KG1 (cell line): ENCODE measurements around the gene RBBP7.

Experiments used
- DNase-seq: peaks from one replicate; lab custom pipeline; 2025; lab: John Stamatoyannopoulos, UW

The RBBP7 gene

DNA sequence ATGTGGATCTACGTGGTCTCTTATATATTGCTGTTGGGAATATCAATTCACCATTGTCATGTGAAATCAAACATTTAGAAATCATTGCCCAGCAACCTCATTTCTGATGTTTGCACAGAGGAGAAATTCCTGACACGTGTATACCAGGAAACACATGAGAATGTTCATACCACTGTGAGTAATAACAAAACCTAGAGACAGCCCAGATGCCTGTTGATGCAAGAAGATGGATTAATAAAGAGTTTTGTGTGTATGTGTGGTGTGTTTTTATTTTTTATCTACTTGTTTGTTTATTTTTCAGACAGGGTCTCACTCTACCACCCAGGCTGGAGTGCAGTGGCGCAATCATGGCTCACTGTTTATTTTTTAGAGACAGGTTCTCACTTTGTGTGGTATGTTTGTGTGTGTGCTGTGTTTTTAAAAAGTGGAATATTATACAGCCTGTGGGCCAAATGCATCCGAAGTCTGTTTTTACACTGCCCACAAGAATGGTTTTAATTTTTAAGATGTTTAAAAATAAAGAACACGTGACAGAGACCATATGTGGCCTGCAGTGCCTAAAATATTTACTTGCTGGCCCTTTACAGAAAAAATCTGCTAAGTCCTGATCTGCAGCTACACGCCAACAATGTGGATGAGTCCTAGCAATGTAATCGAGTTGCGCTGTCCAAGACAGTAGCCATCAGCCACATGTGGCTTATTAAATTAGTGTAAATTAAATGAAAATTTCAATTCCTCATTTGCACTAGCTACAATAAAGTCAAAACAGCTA, 44.7 kb downstream of the RBBP7 start:
- no peak for DNase-seq

DNA sequence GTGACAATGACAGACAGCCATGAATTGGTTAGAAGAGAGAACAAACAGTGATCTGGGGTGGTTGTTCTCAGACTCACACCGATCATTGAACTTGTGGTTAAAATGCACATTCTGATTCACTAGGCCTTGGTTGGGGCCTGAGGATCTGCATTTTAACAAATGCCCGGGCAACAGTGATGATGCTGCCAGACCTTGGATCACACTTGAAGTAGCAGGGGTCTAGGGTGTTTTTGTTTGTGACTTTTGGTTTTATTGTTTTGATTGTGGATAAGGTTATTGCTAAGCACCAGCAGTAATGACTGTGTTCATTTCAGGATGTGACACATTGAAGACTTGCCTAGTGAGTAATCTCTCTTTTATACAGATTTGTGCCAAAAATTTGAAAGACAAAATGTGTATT, 47.4 kb downstream of the RBBP7 start:
- DNase-seq: no peak

DNA sequence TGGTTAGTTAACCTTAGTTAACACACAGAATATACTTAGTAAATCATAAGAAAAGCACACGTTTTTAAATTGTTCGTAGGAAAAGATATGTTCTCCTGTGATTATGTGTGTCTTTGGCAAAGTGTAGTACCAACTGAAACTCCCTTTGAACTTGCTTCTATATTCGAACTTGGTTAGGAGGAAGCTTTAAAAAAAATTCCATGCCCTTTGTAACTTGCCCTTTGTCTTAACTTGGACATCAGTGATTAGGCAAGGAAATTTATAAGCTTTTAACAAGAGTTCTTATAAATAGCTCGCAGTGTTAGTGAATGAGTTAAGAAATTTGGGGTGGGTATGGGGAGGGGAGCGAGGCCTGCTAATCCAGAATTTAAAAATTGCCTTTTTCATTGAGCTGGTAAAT, 50.5 kb downstream of the RBBP7 start:
- DNase-seq: no peak

DNA sequence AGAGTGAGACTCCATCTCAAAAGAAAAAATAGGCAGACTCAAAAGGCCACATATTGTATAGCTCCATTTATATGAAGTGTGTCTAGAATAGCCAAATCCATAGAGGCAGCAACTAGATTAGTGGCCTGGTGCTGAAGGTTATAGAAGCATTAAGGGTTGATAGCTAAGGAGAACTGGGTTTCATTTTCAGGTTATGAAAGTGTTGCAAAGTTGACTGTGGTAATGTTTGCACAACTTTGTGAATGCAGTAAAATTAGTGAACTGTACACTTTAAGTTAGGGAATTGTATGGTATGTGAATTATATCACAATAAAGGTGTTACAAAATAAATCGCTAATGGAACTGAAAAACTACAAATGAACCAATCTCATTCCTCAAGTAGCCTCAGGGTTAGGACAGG, 55.6 kb downstream of the RBBP7 start:
- no peak for DNase-seq

DNA sequence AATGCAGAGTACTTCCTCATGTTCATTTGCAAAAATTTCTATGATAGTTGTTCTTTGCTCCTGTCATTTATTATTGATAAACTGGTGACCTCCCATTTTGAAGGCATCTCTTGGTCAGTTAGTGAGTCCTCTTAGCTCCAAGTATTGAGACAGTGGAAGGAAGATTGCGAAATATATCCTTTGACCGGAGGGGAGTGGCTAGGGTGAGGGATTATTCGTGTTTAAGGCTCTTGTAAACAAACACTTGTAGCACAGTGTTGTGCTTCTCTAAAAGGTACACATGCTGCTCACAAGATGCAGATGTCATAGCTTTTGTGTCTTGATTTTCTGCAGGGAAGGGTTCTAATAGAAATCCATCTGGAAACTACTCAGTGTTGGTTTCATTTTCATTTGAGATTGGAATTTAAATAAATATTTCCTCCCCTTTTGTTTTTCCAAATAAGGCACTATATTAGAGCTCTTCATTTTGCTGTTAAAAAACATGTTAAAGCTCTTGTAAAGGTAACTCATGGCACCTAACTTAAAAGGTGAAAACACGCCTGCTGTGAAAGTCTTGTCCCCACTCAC, 62.1 kb downstream of the RBBP7 start:
- DNase-seq: no peak

DNA sequence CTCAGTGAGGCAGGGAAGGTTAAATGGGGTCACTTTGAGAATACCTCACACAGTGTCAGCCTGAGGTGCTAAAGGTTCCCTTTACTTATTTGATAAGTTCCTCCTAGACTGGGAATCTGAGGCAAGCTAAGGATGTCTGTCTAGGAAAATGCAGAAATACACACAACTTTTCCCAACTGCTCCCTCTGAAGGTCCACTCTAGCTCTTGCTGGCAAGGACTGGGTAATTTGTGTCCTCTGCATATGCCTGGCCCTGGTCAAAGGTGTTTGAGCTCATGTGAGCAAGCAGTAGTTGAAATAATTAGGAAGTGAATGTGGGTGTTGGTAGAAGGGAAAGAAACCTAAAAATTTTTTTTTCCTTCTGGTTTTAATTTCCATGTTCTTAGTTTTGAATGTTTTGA, 62.6 kb downstream of the RBBP7 start:
- no peak for DNase-seq

DNA sequence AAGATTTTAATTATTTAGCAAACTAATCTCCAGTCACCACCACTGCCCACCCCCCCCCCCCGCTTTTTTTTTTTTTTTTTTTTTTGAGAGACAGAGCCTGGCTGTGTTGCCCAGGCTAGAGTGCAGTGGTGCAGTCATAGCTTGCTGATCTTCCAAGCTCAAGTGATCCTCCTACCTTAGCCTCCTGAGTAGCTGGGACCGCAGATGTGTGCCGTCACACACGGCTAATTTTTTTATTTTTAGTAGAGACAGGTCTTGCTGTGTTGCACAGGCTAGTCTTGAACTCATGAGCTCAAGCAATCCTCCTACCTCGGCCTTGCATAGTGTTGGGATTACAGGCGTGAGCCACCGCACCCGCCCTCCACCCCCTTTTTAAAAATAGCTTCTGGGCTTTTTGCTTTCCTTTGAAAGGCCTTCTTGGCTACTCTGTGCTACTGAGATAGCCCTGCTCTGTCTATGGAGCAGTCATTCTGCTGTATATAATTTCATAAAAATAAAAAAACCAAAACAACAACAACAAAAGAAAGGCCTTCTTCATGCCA, 65.2 kb downstream of the RBBP7 start:
- DNase-seq: no peak

DNA sequence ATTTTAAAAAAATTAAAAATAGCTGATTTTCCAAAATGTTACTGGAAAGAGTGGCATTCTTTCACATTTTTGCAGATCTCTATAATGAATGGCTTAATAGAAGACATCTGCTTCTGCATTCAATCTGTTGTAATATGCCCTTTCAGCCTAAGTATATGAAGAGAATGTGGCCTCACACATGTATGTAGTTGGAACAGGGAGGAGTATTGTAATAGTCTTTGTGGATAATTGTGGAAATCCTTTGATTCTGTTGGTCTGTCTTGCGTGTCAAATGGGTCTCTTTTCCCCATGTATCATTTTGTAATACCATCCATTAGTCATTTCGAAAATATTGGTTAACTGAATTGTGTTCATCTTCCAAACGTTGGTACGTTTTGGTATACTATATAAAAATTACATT, 72.3 kb downstream of the RBBP7 start:
- DNase-seq: no peak

DNA sequence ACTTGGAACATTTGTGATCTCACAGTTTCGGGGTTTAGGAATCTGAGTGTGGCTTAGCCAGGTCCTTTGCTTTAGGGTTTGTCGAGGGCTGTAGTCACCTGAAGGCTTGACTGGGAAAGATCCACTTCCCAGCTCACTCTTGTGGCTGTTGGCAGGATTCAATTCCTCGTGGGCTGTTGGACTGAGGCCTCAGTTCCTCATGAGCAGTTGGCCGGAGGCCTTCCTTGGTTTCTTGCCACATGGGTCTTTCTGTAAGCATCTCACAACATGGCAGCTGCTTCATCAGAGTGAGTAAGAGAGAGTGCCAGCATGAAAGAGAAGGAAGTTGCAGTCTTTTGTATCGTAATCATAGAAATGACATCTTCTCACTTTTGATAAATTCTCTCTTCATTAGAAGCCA, 72.8 kb downstream of the RBBP7 start:
- no peak for DNase-seq

DNA sequence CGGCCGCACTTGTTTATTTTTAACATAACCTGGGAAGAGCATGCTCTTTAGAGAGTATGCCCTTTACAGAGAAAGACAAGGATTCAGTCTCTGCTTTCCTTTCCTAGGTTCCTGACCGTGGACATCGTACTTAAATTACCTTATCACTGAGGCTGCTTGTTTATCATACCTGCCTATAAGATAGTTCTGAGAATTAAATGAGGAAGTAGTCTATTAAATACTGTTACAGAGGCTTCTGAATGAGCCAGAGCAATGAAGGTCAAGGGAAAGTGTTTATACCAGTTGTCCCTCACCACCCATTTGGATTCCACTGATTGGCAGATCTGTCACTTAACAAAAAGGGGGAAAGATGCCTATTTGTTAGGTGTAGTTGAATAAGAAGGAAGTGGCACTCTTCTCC, 73.9 kb downstream of the RBBP7 start:
- no peak for DNase-seq
